ENCODE data around the gene EFS. TPM values are rescaled to one million over a fixed set of nuclear protein-coding genes. Genes with fewer than 3 reads are reported as not detected.

EFS gene
- 10 to 100 TPM in 3 of 6 donors, 1 to 10 TPM in 3; 4.1 to 18.9 (median 9.3) TPM for total RNA-seq

GRCh38 chr14:23365036-23365731, at the start of gene EFS:
TSS of gene EFS (minus strand) at chr14:23365172. CDS start at chr14:23365025, 147 bp downstream.
- no peaks in the 10 kb centered on the region for H3K9me3 ChIP-seq
- peak within 1 kb of the TSS; percentile 83 to 92 (median 87) for H3K27ac ChIP-seq
- ATAC-seq (ENCODE audit: low FRiP score in 2 of 2) = peak in 1 of 2 donors; percentile 78
- peak in 1 of 2 donors; percentile 90 for DNase-seq
- H3K27me3 ChIP-seq = peaks cover 0 to 13% (median 6%) of the 10 kb centered on the region in 4 donors
- H3K36me3 ChIP-seq = no peaks in the 10 kb centered on the region
- TF ChIP-seq POLR2AphosphoS5 (IDR thresholded peaks at IDR 0.05) (no peak), POLR2A (IDR thresholded peaks at IDR 0.05) (peak in 1 of 4 donors; percentile 41), CTCF (IDR thresholded peaks at IDR 0.05) (no peak), EP300 (IDR thresholded peaks at IDR 0.05) (no peak)
- H3K4me3 ChIP-seq = peak within 1 kb of the TSS; percentile 35 to 59 (median 53)
- peaks cover 2 to 22% (median 11%) of the 10 kb centered on the region in 4 donors for H3K4me1 ChIP-seq
- 0 to 1% methylated on average over 14 to 34 of the region's 74 CpGs for WGBS, 2 donors

DNA sequence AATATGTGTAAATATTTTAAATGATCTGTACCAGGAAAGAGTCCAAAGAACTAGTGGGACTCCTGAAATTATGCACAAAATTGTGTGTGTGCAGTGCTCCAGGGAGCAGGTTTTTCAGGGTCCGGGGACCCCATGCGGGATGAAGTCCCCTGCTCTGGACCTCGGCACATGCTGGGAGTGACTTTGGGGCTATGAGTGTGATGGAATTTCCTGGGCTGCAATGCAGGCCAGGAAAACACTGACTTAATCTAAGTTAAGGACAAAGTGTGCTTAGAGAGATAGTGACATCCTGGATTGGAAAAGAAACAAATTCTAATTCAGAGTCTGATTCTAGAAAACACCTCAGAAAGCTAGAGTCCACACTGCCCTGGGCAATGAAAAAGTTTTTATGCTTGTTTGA, 49.3 kb upstream of the EFS start:
- no peak for ATAC-seq (ENCODE audit: low FRiP score in 2 of 2)
- Histone ChIP-seq H3K4me3 (no peak overlapping the region), H3K4me1 (no peaks in the 10 kb centered on the region), H3K27ac (no peak overlapping the region), H3K27me3 (no peaks in the 10 kb centered on the region), H3K36me3 (no peaks in the 10 kb centered on the region), H3K9me3 (no peaks in the 10 kb centered on the region)
- TF ChIP-seq POLR2AphosphoS5 (IDR thresholded peaks at IDR 0.05) (no peak), EP300 (IDR thresholded peaks at IDR 0.05) (no peak), CTCF (IDR thresholded peaks at IDR 0.05) (no peak), POLR2A (IDR thresholded peaks at IDR 0.05) (no peak)
- DNase-seq = no peak
- WGBS, 2 donors = 58 to 62% methylated on average over 3 of the region's 3 CpGs

DNA sequence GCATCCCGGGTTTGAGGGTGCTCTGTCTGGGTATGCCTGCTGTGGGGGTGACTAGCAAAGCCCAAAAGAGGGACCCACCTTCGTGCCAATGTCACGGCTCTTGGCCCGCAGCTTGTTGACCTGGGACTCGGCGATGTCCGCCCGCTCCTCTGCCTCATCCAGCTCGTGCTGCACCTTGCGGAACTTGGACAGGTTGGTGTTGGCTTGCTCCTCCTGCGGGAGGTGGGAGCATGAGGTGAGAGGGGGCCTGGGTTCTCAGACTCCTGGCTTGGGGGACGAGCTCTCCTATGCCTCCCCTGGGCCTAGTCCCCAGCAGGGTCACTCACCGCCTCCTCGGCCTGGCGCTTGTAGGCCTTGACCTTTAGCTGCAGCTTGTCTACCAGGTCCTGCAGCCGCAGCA, 48.7 kb upstream of the EFS start:
- TF ChIP-seq POLR2AphosphoS5 (IDR thresholded peaks at IDR 0.05) = no peak
- no peak for TF ChIP-seq CTCF (IDR thresholded peaks at IDR 0.05)
- no peak for TF ChIP-seq EP300 (IDR thresholded peaks at IDR 0.05)
- TF ChIP-seq POLR2A (IDR thresholded peaks at IDR 0.05) = no peak
- ATAC-seq (ENCODE audit: low FRiP score in 2 of 2) = no peak
- DNase-seq = no peak
- Histone ChIP-seq H3K4me3 (no peak overlapping the region), H3K27me3 (no peaks in the 10 kb centered on the region), H3K4me1 (no peaks in the 10 kb centered on the region), H3K9me3 (no peaks in the 10 kb centered on the region), H3K36me3 (no peaks in the 10 kb centered on the region), H3K27ac (no peak overlapping the region)
- 87 to 93% methylated on average over 9 to 16 of the region's 16 CpGs for WGBS, 2 donors

DNA sequence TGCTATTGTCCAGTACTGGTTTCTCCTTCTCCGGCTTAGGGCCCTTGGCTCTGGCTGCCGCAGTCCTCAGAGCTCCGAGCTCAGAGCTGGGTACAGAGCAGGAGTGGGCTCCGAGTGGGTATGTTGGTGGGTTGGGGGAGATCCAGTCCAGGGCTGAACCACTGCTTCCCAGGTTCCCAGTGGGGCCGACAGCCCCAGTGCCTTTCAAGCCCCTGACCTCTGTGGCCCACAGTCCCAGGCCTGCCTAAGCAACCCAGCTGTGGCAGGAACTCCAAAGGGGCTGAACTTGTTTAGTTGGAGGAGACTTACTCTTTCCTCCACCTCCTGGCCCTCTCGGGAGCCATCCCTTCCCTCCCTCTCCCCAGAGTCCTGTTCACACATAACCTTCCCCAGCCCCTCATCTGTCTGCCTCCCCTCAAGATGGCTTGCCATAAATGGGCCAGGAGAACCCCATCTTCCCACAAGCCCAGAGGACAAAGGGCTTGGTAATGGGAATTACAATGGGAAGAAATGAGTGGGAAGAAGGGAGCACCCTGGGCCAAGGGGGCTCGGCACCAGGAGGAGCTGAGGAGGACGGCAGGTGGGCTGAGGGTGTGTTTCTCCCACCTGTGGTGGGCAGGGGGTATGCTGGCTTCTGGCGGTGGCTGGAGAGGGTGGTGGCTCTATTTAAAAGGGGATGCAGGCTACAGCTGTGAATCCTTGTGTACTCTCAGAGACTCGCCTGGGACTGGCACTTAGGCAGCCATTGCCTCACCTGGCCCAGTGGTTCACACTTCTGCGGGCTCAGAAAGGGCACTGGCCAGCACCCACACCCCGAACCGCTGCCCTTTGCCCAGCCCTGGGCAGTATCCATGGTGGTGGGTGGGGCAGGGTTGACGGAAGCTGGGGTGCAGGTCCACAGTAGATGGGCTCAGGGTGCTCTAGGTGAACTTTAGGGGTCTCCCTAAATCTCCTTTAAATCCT, 46.9 kb upstream of the EFS start:
- Histone ChIP-seq H3K4me3 (no peak overlapping the region), H3K36me3 (no peaks in the 10 kb centered on the region), H3K27me3 (no peaks in the 10 kb centered on the region), H3K27ac (no peak overlapping the region), H3K9me3 (no peaks in the 10 kb centered on the region), H3K4me1 (no peaks in the 10 kb centered on the region)
- DNase-seq = no peak
- ATAC-seq (ENCODE audit: low FRiP score in 2 of 2) = no peak
- WGBS, 2 donors = 78 to 80% methylated on average over 8 to 14 of the region's 14 CpGs
- TF ChIP-seq POLR2AphosphoS5 (IDR thresholded peaks at IDR 0.05) (no peak), EP300 (IDR thresholded peaks at IDR 0.05) (no peak), CTCF (IDR thresholded peaks at IDR 0.05) (no peak), POLR2A (IDR thresholded peaks at IDR 0.05) (no peak)
